Hematopoietic multipotent progenitor cell treated with erythropoietin and hydrocortisone succinate and interleukin-3 and kit ligand, for 17 days (in vitro differentiated cells): ENCODE results near the gene MST1R.
"Not testable (repeated sequence)": the region's sequence is repeated elsewhere in the genome, so short reads cannot be mapped to it uniquely, and the experiment has no call there.

Experiments used
- DNase-seq: peaks from one replicate; pipeline ENCODE4 v3.0.0-alpha.2; 2015; ENCODE audit warnings: low spot score

MST1R gene

DNA sequence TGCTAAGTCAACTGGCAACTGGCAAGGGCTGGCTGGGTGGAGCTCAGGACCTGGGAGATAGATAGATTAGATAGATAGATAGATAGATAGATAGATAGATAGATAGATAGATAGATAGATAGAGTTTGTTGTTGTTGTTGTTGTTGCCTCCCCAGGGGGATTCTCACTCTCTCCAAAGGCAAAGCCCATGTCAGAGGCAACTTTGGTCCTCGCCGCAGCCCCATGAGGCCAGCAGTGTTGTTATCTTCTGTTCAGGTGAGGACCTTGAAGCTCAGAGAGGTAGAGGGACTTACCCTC lies 7.4 kb upstream of the MST1R start:
- DNase-seq, result no peak

DNA sequence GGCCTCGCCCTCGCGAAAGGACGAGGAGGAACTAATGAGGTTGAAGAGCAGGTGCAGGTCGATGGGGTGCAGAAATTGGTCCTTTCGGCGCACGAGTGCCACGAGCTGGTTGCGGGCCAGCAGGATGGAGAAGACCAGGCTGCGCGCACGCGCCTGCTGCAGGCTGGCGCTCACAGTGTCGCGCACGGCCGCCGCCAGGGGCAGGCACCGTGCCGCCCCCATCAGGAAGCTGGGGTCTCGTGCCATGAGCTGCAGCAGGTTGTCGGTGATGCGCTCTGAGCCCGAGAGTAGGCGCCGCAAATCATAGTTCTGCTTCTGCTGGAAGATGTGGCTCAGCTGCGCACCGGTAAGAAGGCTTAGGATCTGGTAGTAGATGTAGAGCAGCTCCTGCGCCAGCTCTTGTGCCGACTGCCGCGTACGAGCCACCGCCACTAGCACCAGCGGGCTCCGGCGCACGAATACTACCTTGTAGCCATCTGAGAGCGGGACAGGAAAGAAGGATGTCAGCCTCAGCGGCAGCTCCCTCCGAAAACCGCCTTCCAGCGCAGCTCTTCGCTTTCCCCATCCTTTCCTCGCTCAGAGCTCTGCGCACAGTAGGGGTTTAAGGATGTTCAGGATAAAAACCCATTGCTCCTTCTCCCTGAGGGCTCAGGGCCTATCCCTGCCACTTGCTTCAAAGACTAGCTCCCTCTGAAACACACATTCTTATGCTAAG lies 6.9 kb upstream of the MST1R start:
- DNase-seq, result no peak

DNA sequence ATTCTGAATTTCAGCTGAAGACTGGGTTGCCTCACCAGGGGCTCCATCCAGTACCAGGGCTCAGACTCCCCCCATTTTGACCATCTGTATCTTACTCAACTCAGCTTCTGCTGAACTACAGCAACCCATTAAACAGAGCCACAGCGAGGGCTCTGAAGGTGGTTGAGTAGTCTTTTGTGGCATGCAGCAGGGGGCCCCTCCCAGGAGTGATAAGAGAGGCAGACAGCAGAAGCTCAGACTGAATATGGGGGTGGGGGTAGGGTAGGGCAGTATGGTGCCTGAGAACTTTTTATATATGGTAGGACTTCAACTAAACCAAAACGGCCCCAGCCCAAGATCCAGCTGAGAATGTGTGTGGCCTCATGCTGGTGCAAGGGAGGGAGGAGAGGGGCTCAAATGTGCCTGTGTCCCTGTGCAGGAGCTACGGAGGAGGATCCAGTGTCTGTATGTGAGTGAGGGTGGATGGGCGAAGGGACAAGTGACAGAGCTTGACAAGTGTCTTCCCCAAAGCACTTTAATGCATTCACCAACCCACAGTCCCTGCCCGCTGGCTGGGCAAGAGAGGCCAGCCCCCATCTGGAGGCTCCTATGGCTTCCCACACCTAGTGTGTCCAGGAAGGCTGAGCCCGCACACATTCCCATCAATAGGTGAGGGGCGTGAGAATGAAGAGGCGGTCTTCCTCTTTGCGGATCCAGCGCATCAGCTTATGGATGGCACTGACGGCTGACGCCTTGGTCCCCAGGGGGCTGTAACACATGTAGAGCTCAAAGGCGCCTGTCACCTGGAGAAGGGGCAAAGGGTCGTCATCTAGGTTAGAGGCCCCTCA lies 4.9 kb upstream of the MST1R start:
- DNase-seq, result no peak

DNA sequence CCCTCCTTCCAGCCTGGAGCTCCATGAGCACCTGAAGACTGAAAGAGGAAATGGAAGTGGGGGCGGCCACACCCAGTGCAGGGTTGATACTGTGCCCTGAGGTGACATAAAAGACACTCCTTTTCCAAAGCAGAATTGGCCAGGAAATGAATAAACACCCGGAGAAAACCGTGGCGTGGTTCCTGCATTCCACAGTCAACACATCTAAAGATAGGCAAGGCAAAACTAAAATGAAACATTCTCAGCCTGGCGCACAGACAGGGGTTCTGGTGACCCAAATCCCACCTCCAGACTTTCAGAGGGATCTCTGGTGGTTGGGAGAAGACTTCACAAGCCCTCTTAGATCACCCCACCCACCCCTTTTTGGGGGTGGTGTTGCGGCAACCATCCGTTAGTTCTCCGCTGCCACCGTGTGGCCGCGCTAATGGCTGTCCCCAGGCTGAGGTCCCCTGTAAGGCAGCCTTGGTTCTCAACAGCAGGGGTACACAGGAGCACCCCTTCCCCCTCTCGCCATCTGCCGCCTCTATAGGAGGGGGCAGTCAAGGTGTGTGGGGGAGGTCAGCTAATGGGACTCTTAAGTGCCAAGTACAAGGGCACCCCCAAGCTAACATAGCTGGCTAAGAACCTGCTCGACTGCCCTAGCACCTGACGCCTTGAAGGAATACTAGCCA lies 2.5 kb upstream of the MST1R start:
- DNase-seq, result peak; percentile 21

DNA sequence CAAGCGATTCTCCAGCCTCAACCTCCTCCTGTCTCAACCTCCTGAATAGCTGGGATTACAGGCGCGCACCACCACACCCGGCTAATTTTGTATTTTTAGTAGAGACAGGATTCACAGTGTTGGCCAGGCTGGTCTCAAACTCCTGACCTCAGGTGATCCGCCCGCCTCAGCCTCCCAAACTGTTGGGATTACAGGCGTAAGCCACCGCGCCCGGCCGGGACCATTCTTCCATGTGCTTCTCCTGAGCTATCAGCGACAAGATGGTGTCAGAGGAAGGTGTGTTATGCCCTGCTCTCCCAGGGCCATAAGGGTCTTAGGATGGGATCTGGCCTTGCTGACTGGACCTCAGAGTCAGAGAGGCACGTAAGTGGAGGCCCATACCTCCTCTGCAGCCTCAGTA lies 775 bp upstream of the MST1R start:
- DNase-seq, result not testable (repeated sequence)

DNA sequence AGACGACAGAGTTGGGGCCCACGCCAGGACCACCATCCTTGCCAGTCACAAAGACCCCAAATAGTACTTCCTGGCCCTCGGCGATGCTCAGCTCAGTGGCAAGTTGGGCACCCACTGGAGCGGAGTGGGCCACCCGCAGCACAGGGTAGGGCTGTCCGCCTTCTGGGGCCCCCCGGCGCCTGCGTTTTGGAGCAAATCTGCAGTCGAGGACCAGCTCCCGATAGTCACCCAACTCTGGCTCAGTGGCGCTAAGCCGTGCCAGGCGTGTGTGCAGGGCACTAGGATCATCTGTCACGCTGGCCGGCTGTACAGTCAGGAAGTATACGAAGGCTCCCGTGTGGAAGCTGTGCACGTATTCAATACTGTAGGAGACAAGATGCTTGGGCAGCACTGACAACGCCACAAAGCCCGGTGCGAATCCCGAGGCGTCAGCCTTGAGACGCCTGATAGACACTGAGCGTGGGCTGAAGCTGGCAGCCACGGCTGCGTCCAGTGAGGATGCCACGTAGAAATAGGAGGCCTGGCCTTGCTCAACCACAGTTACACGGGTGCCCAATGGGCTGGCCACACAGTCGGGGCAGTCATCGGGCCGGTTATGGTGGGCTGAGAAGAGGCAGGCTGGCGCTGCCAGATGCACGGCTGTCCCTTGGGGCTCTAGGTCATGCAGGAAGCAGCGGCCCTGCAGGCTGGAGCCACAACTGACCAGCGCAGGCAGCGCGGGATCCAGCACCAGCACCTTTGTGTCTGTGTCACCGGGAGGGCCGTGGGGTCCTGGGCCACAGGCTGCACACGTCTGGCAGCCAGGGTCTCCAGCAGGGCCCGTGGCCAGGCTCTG lies 945 bp downstream of the MST1R start:
- no peak for DNase-seq

DNA sequence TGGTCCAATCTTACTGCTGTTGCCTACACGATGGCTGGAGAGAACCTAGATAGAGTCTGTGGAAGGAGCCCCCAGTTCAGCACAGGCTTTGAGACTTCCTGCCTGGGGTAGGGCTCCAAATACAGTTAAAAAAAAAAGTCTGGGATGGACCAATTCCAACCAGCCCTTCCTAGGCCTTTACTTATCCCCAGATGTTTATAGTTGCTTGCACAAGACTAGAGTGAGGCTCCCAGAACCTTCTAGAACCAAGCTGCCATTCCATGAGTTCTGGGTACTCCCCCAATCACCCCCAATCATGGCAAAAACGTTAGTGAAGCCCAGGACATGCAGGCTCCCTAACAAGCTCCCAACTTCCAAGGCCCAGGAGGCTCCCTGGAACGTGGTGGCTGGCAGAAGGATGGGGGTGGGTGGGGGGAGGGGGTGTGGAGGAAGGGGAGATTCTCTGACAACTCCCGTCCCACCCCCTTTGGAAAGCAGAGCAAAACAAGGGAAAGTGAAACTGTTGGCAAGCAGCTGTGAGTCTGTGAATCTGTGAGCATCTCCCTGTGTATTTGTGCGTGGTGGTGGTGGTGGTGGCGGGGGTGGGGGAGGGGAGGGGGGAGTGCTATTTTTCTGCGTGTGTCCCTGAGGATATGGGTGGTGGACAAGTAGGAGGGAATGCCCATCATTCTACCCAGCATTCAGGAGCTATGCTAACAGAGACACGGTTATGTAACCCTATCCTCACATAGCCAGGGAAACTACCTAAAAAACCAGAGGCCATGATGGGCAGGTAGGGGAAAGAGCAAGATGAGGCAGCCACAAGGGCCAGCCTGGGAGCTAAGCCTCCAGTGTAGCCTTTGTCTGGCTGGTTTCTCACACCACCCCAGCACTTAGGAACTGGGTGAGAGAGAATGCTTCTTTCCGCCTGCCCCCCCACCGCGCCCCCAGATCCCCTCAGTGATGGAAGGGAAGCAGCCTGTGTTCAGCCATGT lies 2.0 kb downstream of the MST1R start:
- DNase-seq, result no peak

DNA sequence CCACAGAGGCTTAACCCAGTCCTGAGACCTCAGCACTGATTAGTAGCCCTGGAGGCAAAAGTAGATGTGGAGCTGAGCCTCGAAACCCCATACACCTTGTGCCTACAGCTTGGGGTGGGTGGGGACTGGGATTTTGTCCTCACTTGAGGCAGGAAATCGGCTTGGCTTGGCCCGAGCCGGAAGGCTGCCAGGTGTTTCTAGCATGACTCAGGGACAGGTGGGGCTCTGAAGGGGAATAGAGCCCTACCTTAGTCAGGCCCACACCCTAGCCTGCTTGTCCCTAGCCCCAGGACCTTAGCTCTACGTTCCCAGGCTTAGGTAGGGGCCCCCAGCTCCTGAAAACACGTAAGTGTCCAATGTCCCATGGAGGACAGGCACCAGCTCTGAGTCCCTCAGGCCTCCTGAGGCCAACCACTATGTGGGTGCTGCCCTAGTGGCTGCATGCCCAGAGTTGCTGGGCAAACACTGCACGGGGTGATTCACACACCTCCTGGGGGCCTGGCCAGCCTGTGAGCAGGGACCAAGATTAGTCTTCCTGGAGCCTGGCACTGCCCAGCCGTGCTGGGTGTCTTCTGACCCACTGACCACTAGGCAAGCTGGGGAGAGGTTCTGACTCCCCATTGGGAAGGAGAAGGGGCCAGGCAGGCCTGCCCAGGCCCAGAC lies 3.1 kb downstream of the MST1R start:
- DNase-seq, result no peak

DNA sequence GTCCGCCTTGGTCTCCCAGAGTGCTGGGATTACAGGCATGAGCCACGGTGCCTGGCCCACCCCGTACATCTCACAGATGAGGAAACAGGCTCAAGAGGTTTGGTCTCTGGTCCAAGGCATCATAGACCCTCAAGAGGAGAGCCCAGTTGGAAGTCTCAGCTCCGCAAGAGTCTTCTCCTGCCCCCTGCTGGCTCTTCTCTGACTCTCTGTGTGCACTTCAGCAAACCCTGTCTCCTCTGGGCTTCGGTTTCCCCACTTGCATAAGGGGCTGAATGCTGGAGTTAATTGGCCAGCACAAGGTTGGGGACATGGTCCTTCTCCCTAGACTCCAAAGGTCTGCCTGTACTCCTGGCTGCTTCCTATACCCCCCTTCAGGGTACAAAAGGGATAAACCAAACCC lies 3.9 kb downstream of the MST1R start:
- no peak for DNase-seq

DNA sequence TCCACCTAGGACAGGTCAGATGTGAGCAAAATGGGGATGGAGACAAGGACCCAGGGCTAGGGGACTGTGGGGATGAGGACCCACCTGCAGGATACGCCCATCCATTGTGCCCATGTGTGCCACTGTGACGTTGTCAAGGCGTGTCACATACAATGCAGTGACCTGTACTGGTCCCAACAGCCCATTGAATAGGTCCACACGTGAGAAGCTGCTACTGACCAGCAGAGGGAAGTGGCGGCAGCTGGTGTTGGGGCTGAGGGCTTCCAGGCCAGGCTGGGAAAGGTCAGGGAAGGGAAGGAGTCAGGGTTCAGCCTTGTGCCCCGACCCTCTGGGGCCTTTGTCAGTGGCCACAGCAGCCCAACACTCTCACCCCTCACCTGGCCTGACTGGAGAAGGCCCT lies 4.7 kb downstream of the MST1R start:
- no peak for DNase-seq

DNA sequence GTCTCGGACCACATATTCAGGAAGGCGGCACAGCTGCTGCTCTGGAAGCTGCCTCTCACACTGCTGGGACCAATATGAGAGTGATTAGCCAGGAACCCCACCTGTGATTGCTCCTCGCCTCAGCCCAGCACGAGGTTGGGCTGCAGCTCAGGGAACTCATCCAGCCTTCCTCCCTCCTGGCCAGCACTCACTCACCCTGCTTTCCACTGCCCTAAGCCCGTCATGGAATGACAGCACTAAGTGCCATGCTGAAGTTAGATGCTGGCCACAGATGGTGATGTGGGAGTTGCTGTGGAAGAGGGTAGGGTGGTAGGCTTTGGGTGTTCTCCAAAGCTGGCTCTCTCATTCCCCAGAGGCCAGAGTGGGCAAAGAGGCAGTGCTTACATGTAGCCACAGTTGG lies 7.3 kb downstream of the MST1R start:
- no peak for DNase-seq

DNA sequence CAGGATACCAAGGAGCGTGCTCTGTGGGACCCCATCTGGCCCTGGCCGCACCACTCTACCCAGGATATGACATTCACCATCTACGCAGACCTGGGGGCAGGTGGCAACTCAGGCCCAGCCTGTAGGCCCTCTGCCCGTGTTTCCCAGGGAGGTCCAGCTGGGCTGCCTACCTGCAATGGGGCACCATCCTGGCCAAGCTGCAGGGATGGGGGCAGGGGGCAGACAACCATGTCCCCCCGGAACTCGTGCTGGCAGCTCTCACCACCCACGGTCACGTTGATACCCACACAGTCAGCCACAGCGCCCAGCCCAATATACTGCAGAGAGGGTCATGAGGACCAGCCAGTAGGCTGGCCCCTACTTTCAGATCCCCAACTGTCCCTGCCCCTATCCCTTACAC lies 7.9 kb downstream of the MST1R start:
- DNase-seq, result no peak

DNA sequence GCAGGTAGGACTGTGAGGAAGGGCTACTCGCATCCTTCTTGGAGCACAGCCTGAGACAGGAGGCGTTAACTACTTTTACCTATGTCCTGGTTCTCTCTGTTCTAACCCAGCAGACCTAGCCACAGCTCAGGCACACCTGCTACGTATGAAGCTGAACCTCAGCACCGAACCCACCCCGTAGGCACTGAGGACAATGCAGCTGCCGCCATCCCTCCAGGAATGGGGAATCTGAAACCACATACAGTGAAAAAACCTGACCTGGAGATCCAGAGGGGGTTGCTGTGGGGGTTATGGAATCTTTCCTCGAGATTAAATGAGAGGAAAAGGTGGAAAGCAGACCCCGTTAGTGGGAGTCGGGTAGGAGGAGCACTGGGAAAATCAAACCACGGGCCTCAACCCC lies 14.4 kb downstream of the MST1R start:
- DNase-seq, result no peak

DNA sequence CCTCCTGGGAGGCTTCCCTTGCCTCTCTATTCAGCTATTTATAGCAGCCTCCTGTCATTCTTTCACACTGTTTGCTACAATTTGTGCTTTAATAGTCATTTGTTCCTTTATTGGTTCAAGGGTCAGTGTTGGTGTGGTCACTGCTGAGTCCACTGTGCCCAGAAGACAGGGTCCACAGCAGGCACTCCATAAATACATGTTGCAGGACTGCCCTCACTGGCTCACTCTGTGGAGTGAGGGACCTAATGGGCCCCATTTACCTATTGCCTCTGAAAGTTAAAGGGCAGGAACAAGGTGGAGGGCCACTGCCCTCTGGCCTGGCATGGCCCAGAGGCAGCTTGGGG lies 16.8 kb downstream of the MST1R start:
- DNase-seq, result no peak

DNA sequence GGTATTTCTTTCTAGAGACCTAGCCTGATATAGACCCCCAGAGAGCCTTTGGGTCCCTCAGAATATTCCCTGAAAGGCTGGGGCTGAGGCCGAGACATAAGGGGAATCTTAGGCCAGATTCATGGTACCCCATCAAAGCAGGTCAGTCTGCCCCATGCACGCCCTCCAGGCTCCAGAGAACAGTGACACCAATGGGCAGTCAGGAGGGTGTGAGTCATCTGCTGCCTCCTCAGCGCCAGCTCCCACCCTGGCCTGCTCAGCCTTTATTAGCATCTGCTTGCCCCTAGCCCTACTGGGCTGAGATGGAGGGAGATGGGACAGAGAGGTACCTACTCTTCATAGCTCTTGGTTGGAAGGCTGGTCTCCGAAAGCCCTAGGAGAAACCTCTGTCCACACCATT lies 19.7 kb downstream of the MST1R start:
- no peak for DNase-seq

DNA sequence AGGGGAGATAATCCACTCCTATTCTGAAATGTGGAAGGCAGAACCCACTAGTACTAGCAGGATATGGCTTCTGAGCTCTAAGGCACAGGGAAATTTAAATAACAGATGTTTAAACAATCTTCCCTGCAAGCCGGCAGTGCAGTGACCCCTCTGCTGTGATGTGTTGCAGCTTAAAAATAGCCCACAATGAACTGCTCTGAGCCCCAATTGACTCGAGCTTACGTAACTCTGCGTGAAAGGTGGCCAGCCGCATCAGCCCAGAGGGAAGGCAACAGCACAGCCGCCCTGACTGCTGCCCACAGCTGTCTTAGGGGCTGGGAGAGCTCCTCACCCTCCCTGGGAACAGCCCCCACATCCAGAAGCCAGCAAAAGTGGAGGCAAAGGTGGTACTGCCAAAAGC lies 21.5 kb downstream of the MST1R start:
- DNase-seq, result no peak

DNA sequence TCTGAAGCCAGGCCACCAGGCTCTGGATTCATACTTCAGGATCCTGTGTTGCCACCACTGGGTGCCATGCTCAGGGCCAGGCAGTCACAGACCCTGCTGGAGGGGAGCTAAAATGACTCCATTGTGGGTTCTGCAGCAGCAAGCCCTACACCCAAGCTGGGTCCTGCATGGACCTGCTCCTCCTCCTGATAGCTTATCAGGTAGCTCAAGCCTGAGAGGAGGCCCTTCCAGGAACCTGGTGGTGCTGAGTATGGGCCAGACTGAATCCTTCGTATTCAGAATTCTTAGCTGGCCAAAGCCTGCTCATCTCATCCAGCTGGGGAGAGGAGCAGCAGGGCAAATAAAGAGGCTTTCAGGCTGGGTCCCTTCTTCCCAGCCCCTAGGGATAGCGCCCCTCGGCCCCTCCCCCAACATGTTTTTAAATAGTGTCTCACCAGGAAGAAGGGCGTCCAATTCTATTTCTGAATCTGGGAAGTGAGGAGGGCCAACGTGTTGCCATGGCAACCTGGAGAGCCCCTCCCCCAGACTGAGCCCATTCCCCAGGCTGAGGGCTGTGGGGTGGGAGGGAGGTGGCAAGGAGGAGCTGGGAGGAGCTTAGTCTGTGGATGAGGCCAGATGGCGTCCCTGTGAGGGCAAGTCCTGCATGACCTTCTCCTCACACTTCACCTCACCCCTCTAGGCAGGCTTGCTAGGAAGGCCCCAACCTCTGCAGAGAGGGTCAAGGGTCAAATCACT lies 22.9 kb downstream of the MST1R start:
- no peak for DNase-seq

DNA sequence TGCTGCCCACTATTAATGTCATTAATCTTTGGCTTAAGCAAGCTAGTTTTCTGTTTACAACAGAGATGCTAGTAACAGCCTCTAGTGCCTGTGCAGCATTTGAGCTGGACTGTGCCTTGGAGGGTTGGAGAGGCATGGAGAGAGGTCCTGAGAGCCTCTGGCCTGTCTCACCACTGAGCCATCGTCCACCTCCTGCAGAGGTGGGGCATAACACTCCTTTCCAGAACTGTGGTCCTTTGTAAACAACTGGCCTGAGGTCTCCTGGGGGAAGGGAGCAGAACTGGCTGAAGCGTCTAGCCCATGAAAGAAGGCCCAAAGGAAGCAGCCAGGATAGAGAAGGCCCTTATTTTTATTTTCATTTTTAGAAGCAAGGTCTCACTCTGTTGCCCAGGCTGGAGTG lies 24.0 kb downstream of the MST1R start:
- no peak for DNase-seq

DNA sequence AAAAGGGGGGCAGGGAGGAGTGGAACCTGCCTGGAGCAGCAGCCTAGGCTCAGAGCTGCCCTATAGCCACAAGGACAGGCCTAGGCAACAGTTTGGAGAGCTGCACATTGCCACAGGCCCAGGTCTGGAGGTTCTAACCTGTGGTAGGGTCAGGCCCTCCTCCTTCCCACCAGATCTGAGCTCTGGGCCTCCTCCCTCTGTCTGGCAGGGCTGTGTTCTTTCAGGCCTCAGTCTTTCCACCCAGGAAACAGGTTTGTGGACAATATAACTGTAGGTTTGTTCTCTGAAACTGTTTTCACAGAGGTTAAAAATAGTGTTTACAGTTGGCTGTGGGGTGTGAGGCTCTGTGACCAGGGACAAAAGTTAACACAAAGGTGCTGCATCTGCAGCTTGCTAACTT lies 25.0 kb downstream of the MST1R start:
- DNase-seq, result no peak

DNA sequence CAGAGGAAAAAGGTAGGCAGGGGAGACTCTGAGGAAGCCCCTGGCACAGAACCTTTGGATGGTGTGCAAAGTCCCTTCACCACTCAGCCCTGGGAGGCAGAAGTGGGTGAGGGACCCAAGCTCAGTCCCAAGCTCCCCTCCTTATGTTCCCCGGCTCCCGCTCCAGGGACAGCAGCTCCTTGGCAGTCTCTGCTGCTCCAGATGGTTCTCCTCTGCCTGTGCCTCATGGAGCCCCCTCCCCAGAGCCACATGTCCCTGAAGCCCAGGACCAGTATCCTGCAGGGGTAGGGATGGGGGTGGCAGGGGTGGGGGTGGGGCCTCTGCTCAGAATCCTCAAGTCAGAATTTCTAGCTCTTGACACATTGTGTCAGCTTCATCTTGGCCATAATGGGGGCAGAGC lies 26.0 kb downstream of the MST1R start:
- no peak for DNase-seq
